Endothelial cell of umbilical vein (primary cell): ENCODE measurements around the gene PTPRT. TPM values are rescaled to one million over a fixed set of nuclear protein-coding genes. Genes with fewer than 3 reads are reported as not detected.
A peak's percentile ranks its signal among the peaks of the same experiment; 100 is the strongest.

Source experiments
- BruUV-seq: library from RNA; stranded (reverse); fragments of 400-500 nt; replicated peaks from 2 replicates; lab custom pipeline; 2021; lab: Mats Ljungman, UMichigan
- CTCF ChIA-PET: fragments of 300-600, 350-600 bp; sonication (Branson Sonifier 250); formaldehyde crosslinking; loops from one replicate; lab custom pipeline; 2021; ENCODE audit warnings: antibody characterized with exemption, inconsistent platforms; lab: Charles Lee
- POLR2A ChIA-PET: fragments of 300-600, 350-600 bp; sonication (Branson Sonifier 250); formaldehyde crosslinking; loops from one replicate; lab custom pipeline; 2021; ENCODE audit warnings: antibody characterized with exemption, inconsistent platforms; lab: Charles Lee
- DNase-seq: peaks from one replicate; pipeline ENCODE4 v3.0.0-alpha.2; 2011; ENCODE audit warnings: low read depth, low spot score
- FAIRE-seq: peaks from 2 replicates; lab custom pipeline; 2011; peaks lifted over from hg19 to GRCh38; lab: Jason Lieb, UNC
- H2AFZ ChIP-seq: 2 replicates; pipeline ENCODE4 v1.6.0; 2012; ENCODE audit warnings: low read depth, low read length, control low read depth, inconsistent platforms
- H3K27ac ChIP-seq: 2 replicates; pipeline ENCODE4 v1.5.1; 2011; ENCODE audit warnings: low read depth, mild to moderate bottlenecking, control low read depth, low read length, moderate library complexity; ENCODE audit not compliant: insufficient read depth
- H3K27me3 ChIP-seq, 2 experiments: 2 replicates each; pipeline versions ENCODE4 v1.6.0 to v1.6.1; 2011; ENCODE audit warnings: low read length in 2 of 2, mixed read lengths in 1 of 2; ENCODE audit not compliant: control insufficient read depth in 2 of 2, insufficient read depth in 2 of 2
- H3K36me3 ChIP-seq, 2 experiments: 2 replicates in 1 of 2; 3 replicates in 1 of 2; pipeline ENCODE4 v1.5.1; 2011; ENCODE audit warnings: low read length in 2 of 2, mild to moderate bottlenecking in 1 of 2, moderate library complexity in 1 of 2; ENCODE audit not compliant: control insufficient read depth in 2 of 2, insufficient read depth in 2 of 2; ENCODE audit errors: extremely low read depth in 1 of 2
- H3K4me1 ChIP-seq: 3 replicates; pipeline ENCODE4 v1.5.1; 2011; ENCODE audit warnings: mild to moderate bottlenecking, low read length; ENCODE audit not compliant: control insufficient read depth, insufficient read depth; ENCODE audit errors: extremely low read depth
- H3K4me2 ChIP-seq: 2 replicates; pipeline ENCODE4 v1.6.1; 2011; ENCODE audit warnings: low read length, control low read depth, mixed read lengths; ENCODE audit not compliant: insufficient read depth
- H3K4me3 ChIP-seq, 3 experiments: fragments of 200-600 bp in 1 of 3; sonication (generic), shearing (Covaris generic) in 1 of 3; replicated peaks in 1 of 3; 2 replicates each; pipeline ENCODE4 v1.5.1; 2011 to 2016; ENCODE audit warnings: control low read depth in 3 of 3, low read length in 3 of 3, mild to moderate bottlenecking in 2 of 3, inconsistent platforms in 1 of 3, low read depth in 1 of 3, moderate library complexity in 1 of 3; ENCODE audit not compliant: insufficient read depth in 1 of 3
- H3K79me2 ChIP-seq: 2 replicates; pipeline ENCODE4 v1.6.0; 2012; ENCODE audit warnings: low read length, inconsistent platforms; ENCODE audit not compliant: control insufficient read depth, insufficient read depth
- H3K9ac ChIP-seq: replicated peaks from 2 replicates; pipeline ENCODE3; 2011; ENCODE audit warnings: low read length, control low read depth; ENCODE audit not compliant: insufficient read depth; ENCODE audit errors: extremely low read depth
- H3K9me1 ChIP-seq: replicated peaks from 3 replicates; pipeline ENCODE4 v1.6.0; 2011; ENCODE audit warnings: mild to moderate bottlenecking, low read length; ENCODE audit not compliant: control insufficient read depth, insufficient read depth; ENCODE audit errors: extremely low read depth
- H3K9me3 ChIP-seq: replicated peaks from 2 replicates; pipeline ENCODE4 v1.5.1; 2012; ENCODE audit warnings: low read length, inconsistent platforms; ENCODE audit not compliant: control insufficient read depth, insufficient read depth
- H4K20me1 ChIP-seq: replicated peaks from 2 replicates; pipeline ENCODE3; 2011; ENCODE audit warnings: mild to moderate bottlenecking, low read length; ENCODE audit not compliant: control insufficient read depth, insufficient read depth; ENCODE audit errors: extremely low read depth
- CTCF ChIP-seq, 2 donors: IDR thresholded peaks; 1 replicate in 1 of 2; 2 replicates in 1 of 2; pipeline ENCODE4 v1.5.1; 2011; ENCODE audit warnings: low read length in 2 of 2, mild to moderate bottlenecking in 2 of 2, moderate library complexity in 2 of 2, control low read depth in 1 of 2, inconsistent platforms in 1 of 2, low read depth in 1 of 2; ENCODE audit not compliant: insufficient read depth in 1 of 2; ENCODE audit errors: extremely low read depth in 1 of 2
- EZH2 ChIP-seq: IDR thresholded peaks from 2 replicates; pipeline ENCODE4 v1.6.1; 2012; ENCODE audit warnings: borderline replicate concordance, low read depth, mild to moderate bottlenecking, moderate library complexity, low read length, inconsistent platforms; ENCODE audit not compliant: severe bottlenecking
- FOS ChIP-seq: IDR thresholded peaks from 2 replicates; pipeline ENCODE4 v1.6.1; 2011; ENCODE audit warnings: mild to moderate bottlenecking, low read length, moderate library complexity, borderline replicate concordance; ENCODE audit not compliant: insufficient read depth
- GATA2 ChIP-seq: IDR thresholded peaks from 2 replicates; pipeline ENCODE4 v1.7.0; 2011; ENCODE audit warnings: low read depth, mild to moderate bottlenecking, moderate library complexity, mixed read lengths, low read length; ENCODE audit not compliant: insufficient read length, insufficient read depth
- JUN ChIP-seq: IDR thresholded peaks from 2 replicates; pipeline ENCODE4 v1.6.1; 2011; ENCODE audit warnings: borderline replicate concordance, low read depth; ENCODE audit not compliant: insufficient read length, insufficient read depth
- MYC ChIP-seq: IDR thresholded peaks from one replicate; pipeline ENCODE4 v1.6.1; 2011; ENCODE audit warnings: mild to moderate bottlenecking, low read depth, low read length
- POLR2A ChIP-seq: IDR thresholded peaks from 2 replicates; pipeline ENCODE4 v1.6.1; 2012; ENCODE audit warnings: low read depth, mild to moderate bottlenecking, control low read depth, low read length
- POLR2AphosphoS5 ChIP-seq: IDR thresholded peaks from 2 replicates; pipeline ENCODE4 v1.6.1; 2012; ENCODE audit warnings: low read depth, mild to moderate bottlenecking, control low read depth, low read length, moderate library complexity; ENCODE audit not compliant: insufficient read depth
- dilution Hi-C: fragments of 300-500 bp; cut with MboI; formaldehyde crosslinking; loops from one replicate; pipeline ENCODE4 v1.15.0; 2019; ENCODE audit warnings: low sequenced_read_pairs; ENCODE audit not compliant: extremely low pct_ligation_motif_present
- intact Hi-C: fragments of 100-400 bp; cut with micrococcal nuclease; formaldehyde crosslinking; loops from one replicate; pipeline ENCODE4 v1.10.0; 2022
- polyA plus RNA-seq, 4 experiments: library from polyadenylated mRNA; depleted of rRNA in 3 of 4; stranded (reverse) in 3 of 4; unstranded in 1 of 4; fragments of >200 nt; gene quantifications; 2 replicates each; pipeline versions ENCODE4 v1.2.1 to v1.2.3, GENCODE V29; 2011 to 2012; ENCODE audit warnings: missing spikeins in 1 of 4
- total RNA-seq: library from RNA; stranded (reverse); gene quantifications from 2 replicates; pipeline ENCODE4 v1.2.3, GENCODE V29; 2021

Gene PTPRT
- total and polyA plus RNA-seq, 2 donors (not counting 3 experiments of a cell fraction or from before 2014, with no cell fraction given), result not detected

- Histone ChIP-seq H3K27ac (no peak overlapping the region), H2AFZ (no peak overlapping the region), H4K20me1 (no peaks in the 10 kb centered on the region), H3K4me2 (no peak overlapping the region), H3K9ac (no peak overlapping the region), H3K36me3 (no peaks in the 10 kb centered on the region), H3K9me1 (no peaks in the 10 kb centered on the region), H3K4me3 (no peak overlapping the region), H3K9me3 (no peaks in the 10 kb centered on the region), H3K27me3 (no peaks in the 10 kb centered on the region), H3K4me1 (no peaks in the 10 kb centered on the region), H3K79me2 (no peaks in the 10 kb centered on the region)
- TF ChIP-seq EZH2, result no peak
- no peak for TF ChIP-seq GATA2
- no peak for TF ChIP-seq MYC
- no peak for TF ChIP-seq POLR2AphosphoS5
- FAIRE-seq, result no peak
- intact Hi-C loops, result no loop called here
- no peak for DNase-seq
- no TSS peak for BruUV-seq
- ChIA-PET CTCF (no interaction called here), POLR2A (no interaction called here)
- dilution Hi-C loops, result no loop called here
These were observed 404.7 kb downstream of the PTPRT start for GRCh38 chr20:42785041-42785440.

GRCh38 chr20:42779216-42779615, 410.5 kb downstream of the PTPRT start:
- intact Hi-C loops, result no loop called here

More at GRCh38 chr20:42779216-42779615, 410.5 kb downstream of the PTPRT start:
- no peak overlapping the region for H3K9ac ChIP-seq
- no peak for TF ChIP-seq POLR2A
- no peak for TF ChIP-seq GATA2
- TF ChIP-seq EZH2, result no peak
- TF ChIP-seq CTCF (IDR thresholded peaks at IDR 0.05; ENCODE audit: extremely low read depth in 1 of 2, insufficient read depth in 1 of 2, low read depth in 1 of 2, low read length in 2 of 2), result no peak
- no peak for TF ChIP-seq MYC
- peak; percentile 1 for TF ChIP-seq JUN
- no peak for TF ChIP-seq FOS
- no peak for TF ChIP-seq POLR2AphosphoS5
- H3K27me3 ChIP-seq, result no peaks in the 10 kb centered on the region
- H3K9me1 ChIP-seq, result no peaks in the 10 kb centered on the region
- no peaks in the 10 kb centered on the region for H3K36me3 ChIP-seq
- no peaks in the 10 kb centered on the region for H4K20me1 ChIP-seq
- H3K4me3 ChIP-seq, result no peak overlapping the region
- CTCF ChIA-PET, result no interaction called here
- no peaks in the 10 kb centered on the region for H3K79me2 ChIP-seq
- dilution Hi-C loops, result no loop called here
- no peak for FAIRE-seq
- POLR2A ChIA-PET, result no interaction called here
- H3K27ac ChIP-seq, result no peak overlapping the region
- no peak for DNase-seq
- no TSS peak for BruUV-seq
- no peak overlapping the region for H3K4me2 ChIP-seq
- H2AFZ ChIP-seq, result no peak overlapping the region
- no peaks in the 10 kb centered on the region for H3K4me1 ChIP-seq
- H3K9me3 ChIP-seq, result peaks cover 14% of the 10 kb centered on the region
